ENCODE data around the gene STAU1.

- no peak for TF ChIP-seq POLR2A (IDR thresholded peaks at IDR 0.05; ENCODE audit: low read depth, low read length)
- TF ChIP-seq EP300 (IDR thresholded peaks at IDR 0.05; ENCODE audit: borderline replicate concordance in 1 of 2, control insufficient read depth in 1 of 2, low read depth in 2 of 2, low read length in 2 of 2) = no peak
- TF ChIP-seq EZH2 (IDR thresholded peaks at IDR 0.05; ENCODE audit: borderline replicate concordance, control insufficient read depth, low read depth, low read length) = no peak
- no peak for TF ChIP-seq GABPA (IDR thresholded peaks at IDR 0.05; ENCODE audit: low read depth)
- TF ChIP-seq TAF1 (IDR thresholded peaks at IDR 0.05; ENCODE audit: borderline replicate concordance, low read depth, low read length) = no peak
- TF ChIP-seq POLR2AphosphoS5 (IDR thresholded peaks at IDR 0.05; ENCODE audit: low read length) = no peak
- no peak for TF ChIP-seq NFYB (IDR thresholded peaks at IDR 0.05; ENCODE audit: insufficient read depth, low read depth, low read length)
- TF ChIP-seq MYB (IDR thresholded peaks at IDR 0.05; ENCODE audit: borderline replicate concordance, low read depth, low read length) = no peak
- no peak for TF ChIP-seq CTCF (IDR thresholded peaks at IDR 0.05 in 2 of 3, conservative IDR thresholded peaks at IDR 0.05 in 1 of 3; ENCODE audit: control insufficient read depth in 2 of 3, extremely low read depth in 1 of 3, insufficient read depth in 1 of 3, low read depth in 3 of 3, low read length in 3 of 3)
- no peak for TF ChIP-seq ZNF384 (IDR thresholded peaks at IDR 0.05; ENCODE audit: borderline replicate concordance, low read depth, low read length)
- TF ChIP-seq EGR1 (IDR thresholded peaks at IDR 0.05; ENCODE audit: borderline replicate concordance in 1 of 2, low read depth in 2 of 2, low read length in 2 of 2) = no peak
Measured at GRCh38 chr20:49171909-49172308, 16.2 kb downstream of the STAU1 start.
